ENCODE data around the gene ELFN1. TPM values are rescaled to one million over a fixed set of nuclear protein-coding genes. Genes with fewer than 3 reads are reported as not detected.

Gene ELFN1
- total and polyA plus RNA-seq, 7 experiments from 2014 or later, result 0.19 TPM; not detected in 6

DNA sequence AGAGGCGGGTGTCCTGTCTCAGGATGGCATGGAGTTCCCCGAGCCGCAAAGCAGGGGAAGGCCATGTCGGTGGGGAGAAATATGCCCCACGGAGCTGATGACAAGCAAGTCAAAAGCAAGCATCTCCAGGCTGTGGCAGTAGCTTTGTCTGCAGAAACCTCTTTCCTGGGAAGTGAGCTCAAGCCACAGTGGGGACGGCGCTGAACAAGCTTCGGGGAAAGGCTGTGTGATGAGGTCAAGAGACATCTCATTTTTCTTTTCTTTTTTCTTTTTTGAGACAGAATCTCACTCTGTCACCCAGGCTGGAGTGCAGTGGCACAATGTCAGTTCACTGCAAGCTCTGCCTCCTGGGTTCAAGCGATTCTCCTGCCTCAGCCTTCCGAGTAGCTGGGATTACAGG is 62.6 kb downstream of the ELFN1 start:
- peaks cover 0 to 1% (median 0%) of the 10 kb centered on the region in 7 donors for H3K4me1 Mint-ChIP-seq
- H3K27me3 ChIP-seq (ENCODE audit: control insufficient read depth in 2 of 2, insufficient read depth in 2 of 2, low read length in 2 of 2), result no peaks in the 10 kb centered on the region
- ChIA-PET CTCF (no interaction called here), POLR2A (no interaction called here)
- H3K4me1 ChIP-seq (ENCODE audit: control insufficient read depth in 2 of 2, insufficient read depth in 2 of 2, low read length in 2 of 2), result no peaks in the 10 kb centered on the region
- no peaks in the 10 kb centered on the region for H3K36me3 Mint-ChIP-seq
- no peak overlapping the region for H3K4me3 ChIP-seq (ENCODE audit: low read length)
- no peak for ATAC-seq
- no peak overlapping the region for H3K27ac Mint-ChIP-seq
- H3K27me3 Mint-ChIP-seq, result peaks cover 0 to 11% (median 0%) of the 10 kb centered on the region in 5 donors
- no peak overlapping the region for H3K4me3 Mint-ChIP-seq
- H3K9me3 Mint-ChIP-seq, result peaks cover 0 to 6% (median 0%) of the 10 kb centered on the region in 11 donors
- H3K27ac ChIP-seq (ENCODE audit: low read depth, low read length), result no peak overlapping the region
- intact Hi-C loops (cut with micrococcal nuclease), result no loop called here
- peaks cover 0 to 7% (median 0%) of the 10 kb centered on the region in 3 experiments for H3K9me3 ChIP-seq (ENCODE audit: control insufficient read depth in 2 of 3, low read length in 3 of 3)
- no peaks in the 10 kb centered on the region for H3K36me3 ChIP-seq (ENCODE audit: control insufficient read depth in 2 of 3, insufficient read depth in 3 of 3, low read length in 3 of 3)
- no peak for DNase-seq

DNA sequence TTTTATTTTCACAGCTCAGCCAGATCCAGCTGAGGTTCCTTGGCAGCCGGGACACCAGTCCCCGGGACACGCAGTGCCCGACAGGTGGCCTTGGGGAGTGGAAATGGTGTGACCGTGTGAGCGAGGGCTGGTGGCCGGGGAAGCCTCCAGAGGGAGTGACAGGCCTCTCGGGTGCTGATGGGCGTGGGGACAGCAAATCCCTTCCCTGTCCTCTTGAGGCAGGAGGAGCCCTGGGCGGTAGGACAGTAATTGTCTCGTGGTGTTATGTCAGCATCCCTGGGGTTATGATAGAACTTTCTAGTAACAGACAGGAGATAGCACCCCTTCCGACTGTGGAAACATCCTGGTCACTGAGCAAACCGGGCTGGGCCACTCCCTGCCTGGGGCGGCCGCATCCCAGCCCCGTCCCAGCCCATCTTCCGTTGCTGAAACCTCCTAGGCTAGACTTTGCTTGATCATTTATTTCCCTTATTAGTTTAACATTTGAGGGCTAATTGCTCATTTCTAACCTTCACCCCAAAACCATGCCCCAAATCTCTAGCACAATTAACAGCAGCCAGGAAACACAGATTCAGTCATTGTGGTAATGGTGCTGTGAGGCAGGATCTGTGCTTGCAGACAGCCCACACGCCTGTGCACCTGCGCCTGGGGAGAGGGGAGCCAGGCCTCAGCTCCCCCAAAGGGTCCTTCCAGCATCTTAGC is 63.3 kb downstream of the ELFN1 start:
- ATAC-seq, result no peak
- peaks cover 0 to 12% (median under 1%) of the 10 kb centered on the region in 5 donors for H3K27me3 Mint-ChIP-seq
- CTCF ChIA-PET, result no interaction called here

DNA sequence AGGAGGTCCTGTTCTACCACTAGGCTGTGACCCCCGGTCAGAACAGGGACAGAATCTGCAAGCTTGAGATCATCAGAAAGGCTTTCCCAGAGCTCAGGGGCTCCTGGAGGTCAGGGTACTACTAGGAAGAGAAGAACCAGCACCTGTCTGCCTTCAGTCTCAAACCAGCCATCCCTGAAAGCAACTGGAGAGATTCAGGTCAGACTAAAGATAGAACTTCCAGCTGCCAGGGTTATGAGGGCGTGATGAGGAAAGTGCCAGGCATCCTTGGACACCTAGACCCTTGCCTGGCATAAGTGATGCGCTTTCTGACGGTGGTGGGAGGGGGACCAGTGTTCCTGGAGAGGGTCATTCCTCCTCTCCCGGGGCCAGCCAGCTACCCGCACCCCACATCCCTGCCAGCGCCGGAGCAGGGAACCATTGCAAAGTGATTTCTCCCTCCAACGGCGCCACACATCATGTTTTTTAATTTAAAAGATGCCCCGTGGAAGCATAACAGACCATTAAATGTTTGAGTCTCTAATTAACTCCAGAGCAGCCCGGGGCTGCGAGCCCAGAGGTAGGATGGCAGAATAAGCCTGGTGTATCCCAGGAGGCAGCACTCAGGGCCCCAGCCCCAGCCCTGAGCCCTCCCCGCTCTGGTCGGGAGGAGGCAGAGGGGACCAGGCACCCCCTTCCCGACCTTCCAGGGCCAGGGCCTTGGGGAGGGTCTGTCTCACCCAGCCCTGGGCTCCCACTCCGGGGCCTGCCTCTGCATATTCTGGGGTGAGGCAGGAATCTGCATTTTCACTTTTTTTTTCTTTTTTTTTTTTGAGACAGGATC is 64.0 kb downstream of the ELFN1 start:
- DNase-seq (no peak), ATAC-seq (no peak)
- Mint-ChIP-seq H3K27me3 (peaks cover 0 to 18% (median 7%) of the 10 kb centered on the region in 5 donors), H3K9me3 (peaks cover 0 to 6% (median 0%) of the 10 kb centered on the region in 11 donors), H3K4me1 (peaks cover 3 to 12% (median 10%) of the 10 kb centered on the region in 7 donors), H3K4me3 (no peak overlapping the region), H3K27ac (no peak overlapping the region), H3K36me3 (no peaks in the 10 kb centered on the region)
- CTCF ChIA-PET, result no interaction called here
- no peak overlapping the region for H3K27ac ChIP-seq (ENCODE audit: low read depth, low read length)
- no peaks in the 10 kb centered on the region for H3K36me3 ChIP-seq (ENCODE audit: control insufficient read depth in 2 of 3, insufficient read depth in 3 of 3, low read length in 3 of 3)
- intact Hi-C loops (cut with micrococcal nuclease), result no loop called here
- no peaks in the 10 kb centered on the region for H3K4me1 ChIP-seq (ENCODE audit: control insufficient read depth in 2 of 2, insufficient read depth in 2 of 2, low read length in 2 of 2)
- no peak overlapping the region for H3K4me3 ChIP-seq (ENCODE audit: low read length)
- POLR2A ChIA-PET, result no interaction called here
- peaks cover 0 to 7% (median 0%) of the 10 kb centered on the region in 3 experiments for H3K9me3 ChIP-seq (ENCODE audit: control insufficient read depth in 2 of 3, low read length in 3 of 3)
- H3K27me3 ChIP-seq (ENCODE audit: control insufficient read depth in 2 of 2, insufficient read depth in 2 of 2, low read length in 2 of 2), result no peaks in the 10 kb centered on the region

More for the DNA sequence above, 63.3 kb downstream of the ELFN1 start:
- no peak overlapping the region for H3K4me3 ChIP-seq (ENCODE audit: low read length)
- H3K9me3 Mint-ChIP-seq, result peaks cover 0 to 6% (median 0%) of the 10 kb centered on the region in 11 donors
- H3K9me3 ChIP-seq (ENCODE audit: control insufficient read depth in 2 of 3, low read length in 3 of 3), result peaks cover 0 to 7% (median 0%) of the 10 kb centered on the region in 3 experiments
- H3K4me1 Mint-ChIP-seq, result peaks cover 2 to 5% (median 3%) of the 10 kb centered on the region in 7 donors
- H3K4me1 ChIP-seq (ENCODE audit: control insufficient read depth in 2 of 2, insufficient read depth in 2 of 2, low read length in 2 of 2), result no peaks in the 10 kb centered on the region
- no peaks in the 10 kb centered on the region for H3K36me3 ChIP-seq (ENCODE audit: control insufficient read depth in 2 of 3, insufficient read depth in 3 of 3, low read length in 3 of 3)
- H3K4me3 Mint-ChIP-seq, result no peak overlapping the region
- DNase-seq, result no peak
- peak overlapping the region in 1 of 9 donors; percentile 51 for H3K27ac Mint-ChIP-seq
- H3K27ac ChIP-seq (ENCODE audit: low read depth, low read length), result no peak overlapping the region
- H3K27me3 ChIP-seq (ENCODE audit: control insufficient read depth in 2 of 2, insufficient read depth in 2 of 2, low read length in 2 of 2), result no peaks in the 10 kb centered on the region
- POLR2A ChIA-PET, result no interaction called here
- H3K36me3 Mint-ChIP-seq, result no peaks in the 10 kb centered on the region
- intact Hi-C loops (cut with micrococcal nuclease), result no loop called here

DNA sequence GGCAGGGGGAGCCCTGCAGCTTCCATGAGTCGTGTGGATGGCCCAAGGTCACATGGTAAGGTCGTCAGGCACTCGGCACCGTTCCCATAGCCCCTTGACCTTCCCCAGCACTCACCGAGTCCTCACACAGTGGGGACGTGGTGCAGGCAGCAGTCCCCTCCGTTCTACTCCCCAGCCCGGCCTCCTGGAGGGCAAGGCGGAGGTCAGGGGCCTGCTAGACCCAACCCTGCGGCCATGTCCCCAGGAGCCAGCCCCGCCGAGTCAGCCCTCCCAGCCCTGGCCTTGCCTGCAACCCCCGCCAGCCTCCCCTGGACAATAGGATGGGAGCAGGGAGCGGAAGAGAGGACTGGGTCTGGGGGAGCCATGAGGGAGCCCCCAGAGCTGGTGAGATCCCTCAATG is 65.2 kb downstream of the ELFN1 start:
- POLR2A ChIA-PET, result no interaction called here
- Mint-ChIP-seq H3K36me3 (no peaks in the 10 kb centered on the region), H3K27me3 (peaks cover 0 to 18% (median 7%) of the 10 kb centered on the region in 5 donors), H3K4me3 (no peak overlapping the region), H3K27ac (no peak overlapping the region), H3K9me3 (peaks cover 0 to 2% (median 0%) of the 10 kb centered on the region in 11 donors), H3K4me1 (peaks cover 3 to 16% (median 13%) of the 10 kb centered on the region in 7 donors)
- Histone ChIP-seq H3K27ac (ENCODE audit: low read depth, low read length) (no peak overlapping the region), H3K27me3 (ENCODE audit: control insufficient read depth in 2 of 2, insufficient read depth in 2 of 2, low read length in 2 of 2) (no peaks in the 10 kb centered on the region), H3K9me3 (ENCODE audit: control insufficient read depth in 2 of 3, low read length in 3 of 3) (no peaks in the 10 kb centered on the region), H3K4me3 (ENCODE audit: low read length) (no peak overlapping the region), H3K36me3 (ENCODE audit: control insufficient read depth in 2 of 3, insufficient read depth in 3 of 3, low read length in 3 of 3) (no peaks in the 10 kb centered on the region), H3K4me1 (ENCODE audit: control insufficient read depth in 2 of 2, insufficient read depth in 2 of 2, low read length in 2 of 2) (no peaks in the 10 kb centered on the region)
- no peak for ATAC-seq
- CTCF ChIA-PET, result no interaction called here
- no peak for DNase-seq
- intact Hi-C loops (cut with micrococcal nuclease), result no loop called here

DNA sequence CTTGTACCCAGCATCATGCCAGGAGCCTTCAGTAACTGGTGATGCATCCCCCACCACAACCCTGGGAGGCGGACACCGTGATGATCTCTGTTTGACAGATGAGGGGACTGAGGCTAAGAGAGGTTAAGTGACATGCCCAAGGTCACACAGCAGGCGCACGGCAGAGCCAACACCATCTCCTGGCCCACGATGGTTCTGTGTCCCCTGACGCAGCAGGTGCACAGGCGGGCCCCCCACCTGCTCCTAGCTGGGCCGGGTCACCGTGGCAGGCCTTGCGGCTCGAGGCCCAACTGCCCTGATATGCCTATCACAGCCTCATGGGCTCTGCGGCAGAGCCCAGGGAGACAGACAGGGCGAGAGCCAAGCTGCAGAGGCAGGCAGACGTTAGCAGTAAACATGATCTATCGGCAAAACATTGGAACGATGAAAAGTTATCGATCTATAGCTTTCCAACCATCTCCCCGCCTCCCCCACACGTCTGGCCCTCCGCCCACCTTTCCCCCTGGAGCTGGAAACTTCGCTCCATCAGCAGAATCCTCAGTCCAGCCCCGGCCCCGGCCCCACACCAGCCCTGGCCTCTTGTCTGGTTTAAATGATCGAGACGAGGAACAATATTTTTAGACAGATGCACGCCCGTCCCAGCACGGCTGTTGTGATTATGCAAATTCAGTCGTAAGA is 65.9 kb downstream of the ELFN1 start:
- H3K27me3 Mint-ChIP-seq, result peaks cover 0 to 17% (median 7%) of the 10 kb centered on the region in 5 donors
- Histone ChIP-seq H3K4me3 (ENCODE audit: low read length) (no peak overlapping the region), H3K4me1 (ENCODE audit: control insufficient read depth in 2 of 2, insufficient read depth in 2 of 2, low read length in 2 of 2) (no peaks in the 10 kb centered on the region), H3K27me3 (ENCODE audit: control insufficient read depth in 2 of 2, insufficient read depth in 2 of 2, low read length in 2 of 2) (no peaks in the 10 kb centered on the region), H3K9me3 (ENCODE audit: control insufficient read depth in 2 of 3, low read length in 3 of 3) (no peaks in the 10 kb centered on the region), H3K36me3 (ENCODE audit: control insufficient read depth in 2 of 3, insufficient read depth in 3 of 3, low read length in 3 of 3) (no peaks in the 10 kb centered on the region), H3K27ac (ENCODE audit: low read depth, low read length) (no peak overlapping the region)
- DNase-seq (no peak), ATAC-seq (no peak)
- ChIA-PET CTCF (no interaction called here), POLR2A (no interaction called here)
- H3K36me3 Mint-ChIP-seq, result no peaks in the 10 kb centered on the region
- peaks cover 3 to 16% (median 13%) of the 10 kb centered on the region in 7 donors for H3K4me1 Mint-ChIP-seq
- intact Hi-C loops (cut with micrococcal nuclease), result no loop called here
- H3K27ac Mint-ChIP-seq, result peak overlapping the region in 1 of 9 donors; percentile 51
- H3K4me3 Mint-ChIP-seq, result no peak overlapping the region
- peaks cover 0 to 2% (median 0%) of the 10 kb centered on the region in 11 donors for H3K9me3 Mint-ChIP-seq

DNA sequence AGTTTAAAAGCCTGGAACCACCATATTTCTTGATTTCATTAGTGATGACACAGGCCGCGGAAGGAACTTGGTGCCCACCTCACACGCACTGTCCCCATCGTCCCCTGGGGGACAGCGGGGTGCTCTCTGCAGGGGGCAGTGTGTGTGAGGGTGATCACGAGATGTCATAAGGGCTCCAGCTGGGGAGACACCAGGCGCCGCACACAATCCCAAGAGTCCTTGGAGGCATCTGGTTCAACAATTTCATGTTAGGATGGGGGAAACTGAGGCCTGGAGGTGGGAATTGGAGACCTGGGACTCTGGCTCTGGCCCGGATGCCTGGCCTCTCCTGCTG is 66.4 kb downstream of the ELFN1 start:
- CTCF ChIA-PET, result no interaction called here
- no peaks in the 10 kb centered on the region for H3K27me3 ChIP-seq (ENCODE audit: control insufficient read depth in 2 of 2, insufficient read depth in 2 of 2, low read length in 2 of 2)

More for the DNA sequence above, 66.4 kb downstream of the ELFN1 start:
- H3K27ac ChIP-seq (ENCODE audit: low read depth, low read length), result no peak overlapping the region
- DNase-seq, result no peak
- intact Hi-C loops (cut with micrococcal nuclease), result no loop called here
- H3K27ac Mint-ChIP-seq, result no peak overlapping the region
- POLR2A ChIA-PET, result no interaction called here
- H3K4me1 Mint-ChIP-seq, result peaks cover 5 to 17% (median 16%) of the 10 kb centered on the region in 7 donors
- no peak overlapping the region for H3K4me3 ChIP-seq (ENCODE audit: low read length)
- peaks cover 0 to 12% (median 7%) of the 10 kb centered on the region in 5 donors for H3K27me3 Mint-ChIP-seq
- H3K4me1 ChIP-seq (ENCODE audit: control insufficient read depth in 2 of 2, insufficient read depth in 2 of 2, low read length in 2 of 2), result peaks cover 1 to 3% of the 10 kb centered on the region in 2 donors
- ATAC-seq, result no peak
- H3K36me3 ChIP-seq (ENCODE audit: control insufficient read depth in 2 of 3, insufficient read depth in 3 of 3, low read length in 3 of 3), result no peaks in the 10 kb centered on the region
- no peaks in the 10 kb centered on the region for H3K9me3 ChIP-seq (ENCODE audit: control insufficient read depth in 2 of 3, low read length in 3 of 3)
- H3K4me3 Mint-ChIP-seq, result peak overlapping the region in 1 of 10 donors; percentile 58
- H3K36me3 Mint-ChIP-seq, result no peaks in the 10 kb centered on the region
- H3K9me3 Mint-ChIP-seq, result peaks cover 0 to 2% (median 0%) of the 10 kb centered on the region in 11 donors

Data from naive thymus-derived CD4-positive, alpha-beta T cell (primary cell).